GDM1 (cell line): ENCODE results near the gene ITK.
"Not testable (repeated sequence)": the region's sequence is repeated elsewhere in the genome, so short reads cannot be mapped to it uniquely, and the experiment has no call there.

Experiments
- DNase-seq: peaks from one replicate; lab custom pipeline; 2025; lab: John Stamatoyannopoulos, UW

Gene ITK

DNA sequence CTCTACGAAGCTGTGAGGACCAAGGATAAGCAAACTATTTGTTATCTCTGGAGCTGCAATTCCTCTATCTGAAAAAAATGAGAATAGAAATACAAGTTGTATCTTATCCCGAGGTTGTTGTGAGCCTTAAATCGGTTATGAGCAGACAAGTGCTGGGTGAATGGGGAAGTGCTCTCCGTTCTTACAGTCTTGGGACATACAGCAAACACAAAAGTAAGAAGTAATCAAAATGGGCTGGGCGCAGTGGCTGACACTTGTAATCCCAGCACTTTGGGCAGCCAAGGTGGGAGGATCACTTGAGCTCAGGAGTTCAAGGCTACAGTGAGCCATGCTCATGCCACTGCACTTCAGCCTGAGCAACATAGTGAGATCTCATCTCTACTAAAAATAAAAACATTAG lies 31.7 kb downstream of the ITK start:
- DNase-seq, result no peak

- no peak for DNase-seq
These were observed 33.0 kb downstream of the ITK start for GRCh38 chr5:157213527-157214243.

DNA sequence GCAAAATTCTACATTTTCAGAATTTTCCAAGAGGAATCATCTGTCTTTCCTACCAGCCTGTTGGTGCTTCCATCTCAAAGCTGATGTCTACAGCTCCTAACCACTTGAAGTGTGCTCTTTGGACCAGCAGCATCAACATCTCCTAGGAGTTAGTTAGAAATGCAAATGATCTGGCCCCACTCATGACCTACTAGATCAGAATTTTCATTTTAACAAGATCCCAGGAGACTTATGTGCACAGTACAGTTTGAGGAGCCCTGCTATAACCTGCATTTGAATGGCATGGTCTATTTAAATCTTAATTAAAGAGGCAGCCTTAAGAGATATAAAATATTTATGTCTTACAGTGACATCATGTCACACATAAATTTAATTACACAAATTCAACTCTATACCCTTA lies 33.8 kb downstream of the ITK start:
- no peak for DNase-seq

- DNase-seq, result no peak
These were observed 34.3 kb downstream of the ITK start for GRCh38 chr5:157214861-157215513.

- no peak for DNase-seq
These were observed 35.0 kb downstream of the ITK start for GRCh38 chr5:157215514-157216167.

DNA sequence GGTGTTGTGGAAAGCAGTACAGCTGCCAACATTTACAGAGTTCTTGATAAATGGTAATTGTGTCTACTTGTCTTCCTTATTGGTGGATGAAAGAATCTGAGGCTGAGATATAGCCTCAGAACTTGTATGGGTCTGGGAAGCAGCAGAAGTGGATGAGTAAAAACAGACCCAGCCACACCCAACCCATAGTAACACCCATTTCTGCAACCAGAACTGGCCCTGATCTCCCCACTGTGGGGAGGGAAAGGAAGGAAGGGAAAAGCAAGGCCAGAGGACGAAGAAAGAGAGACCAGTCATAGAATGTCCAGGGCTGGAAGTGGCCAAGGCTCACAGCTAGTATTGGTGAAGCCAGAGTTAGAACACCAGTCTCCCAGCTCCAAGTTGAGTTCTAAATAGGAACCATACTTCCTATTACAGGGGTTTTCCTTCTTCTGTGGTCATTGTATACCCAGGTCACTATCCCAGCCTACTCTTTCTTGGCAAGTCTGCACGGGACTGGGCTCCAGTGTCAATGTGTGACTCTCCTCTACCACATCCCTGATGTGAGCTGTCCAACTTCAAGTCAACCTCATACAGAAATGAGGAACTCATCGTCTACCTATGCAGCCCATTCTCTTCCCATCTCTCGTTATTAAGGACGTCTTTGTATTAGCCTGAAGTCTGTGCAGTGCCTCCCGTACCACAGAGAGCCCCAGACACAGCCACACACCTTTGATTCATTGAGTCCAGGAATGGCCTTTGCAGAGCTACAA lies 35.9 kb downstream of the ITK start:
- no peak for DNase-seq

- no peak for DNase-seq
These were observed 36.8 kb downstream of the ITK start for GRCh38 chr5:157217289-157218024.

- no peak for DNase-seq
These were observed 39.0 kb downstream of the ITK start for GRCh38 chr5:157219491-157220271.

- DNase-seq, result no peak
These were observed 41.3 kb downstream of the ITK start for GRCh38 chr5:157221959-157222358.

DNA sequence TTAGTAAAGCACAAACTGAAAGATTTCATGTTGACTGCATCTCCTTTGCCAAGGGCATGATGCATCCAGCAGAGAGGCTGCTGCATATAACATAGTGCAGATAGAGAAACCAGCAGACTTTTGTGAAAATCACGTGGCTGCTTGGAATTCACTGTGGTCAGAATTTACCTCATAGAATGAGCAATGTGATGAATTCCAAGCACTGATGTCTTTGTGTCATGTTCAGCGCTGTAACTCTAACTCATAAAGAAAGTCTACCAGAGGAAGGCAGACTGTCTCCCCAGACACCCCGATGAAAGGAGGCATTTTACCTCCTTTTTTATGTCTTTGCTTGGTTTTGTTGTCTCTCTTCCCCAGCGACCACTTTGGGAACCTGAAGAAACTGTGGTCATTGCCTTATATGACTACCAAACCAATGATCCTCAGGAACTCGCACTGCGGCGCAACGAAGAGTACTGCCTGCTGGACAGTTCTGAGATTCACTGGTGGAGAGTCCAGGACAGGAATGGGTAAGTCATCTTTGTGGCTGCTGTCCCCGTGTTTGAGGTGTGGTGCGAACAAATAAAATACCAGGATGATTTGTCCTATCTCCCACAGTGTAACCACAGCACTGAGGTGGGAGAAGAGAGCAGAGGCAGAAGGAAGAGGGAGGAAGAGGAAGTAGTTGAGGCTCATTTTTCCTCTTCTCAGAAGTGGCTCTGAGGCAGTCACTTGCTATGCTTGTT lies 42.0 kb downstream of the ITK start:
- DNase-seq, result no peak

DNA sequence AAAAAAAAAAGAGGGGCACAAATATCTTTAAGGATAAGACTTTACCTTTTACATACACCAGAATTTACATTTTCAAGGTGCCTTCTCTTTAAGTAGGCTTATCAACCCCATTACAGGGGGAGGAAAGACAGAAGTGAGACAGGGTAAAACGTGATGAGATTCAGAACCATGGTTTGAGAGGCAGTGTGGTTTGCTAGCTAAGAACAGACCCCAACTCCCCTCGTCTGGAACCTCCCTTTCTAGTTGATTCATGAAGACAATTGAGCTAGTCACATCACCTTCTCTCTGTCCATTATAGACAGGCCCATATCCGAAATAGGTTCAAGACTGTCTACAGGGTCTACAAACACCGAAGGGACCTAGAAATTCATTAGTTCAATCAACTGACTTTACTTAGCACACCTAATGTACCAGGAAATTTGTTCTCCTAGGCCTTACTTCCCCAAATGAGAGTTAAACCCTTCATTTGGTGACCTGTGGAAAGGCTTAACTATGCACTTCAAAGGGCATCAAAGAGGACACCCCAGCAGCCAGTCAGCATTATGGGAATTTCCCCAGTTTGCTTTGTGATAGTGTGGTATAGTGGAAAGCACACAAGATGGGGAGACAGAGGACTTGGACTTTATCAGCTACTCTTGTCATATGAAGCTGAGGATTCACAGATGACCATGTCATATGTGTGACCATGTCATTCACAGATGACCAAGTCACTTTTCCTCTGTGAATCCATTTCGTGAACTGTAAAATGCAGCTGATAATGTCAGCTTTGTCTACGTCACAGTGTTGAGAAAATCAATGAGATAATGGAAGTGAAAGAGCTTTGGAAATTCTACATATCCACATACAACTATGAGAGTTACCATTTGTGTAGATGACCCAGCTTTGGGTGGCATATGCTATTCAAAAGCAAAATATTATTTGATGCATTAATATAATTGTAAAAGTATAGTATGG lies 45.1 kb downstream of the ITK start:
- no peak for DNase-seq

DNA sequence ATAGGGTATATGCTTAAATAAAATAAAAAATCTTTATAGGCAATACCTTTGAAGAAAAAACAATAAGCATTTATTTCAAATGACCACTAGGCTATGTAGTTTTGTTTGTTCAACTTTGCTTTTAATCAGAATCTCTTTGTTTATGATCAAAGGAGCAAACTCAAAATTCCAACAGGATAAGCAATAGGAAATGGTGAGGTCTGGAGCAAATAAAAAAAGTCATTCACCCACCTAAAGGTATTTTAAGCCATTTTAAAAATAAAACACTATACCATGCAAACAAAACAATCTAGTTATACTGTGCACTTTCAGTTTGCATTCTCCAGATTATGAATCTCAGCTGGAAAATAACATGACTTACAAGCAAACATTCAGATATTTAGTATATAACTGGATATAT lies 50.0 kb downstream of the ITK start:
- no peak for DNase-seq

- no peak for DNase-seq
These were observed 52.1 kb downstream of the ITK start for GRCh38 chr5:157232706-157233105.

GRCh38 chr5:157233515-157233914 lies 52.9 kb downstream of the ITK start:
- DNase-seq, result no peak

- DNase-seq, result no peak
These were observed 55.8 kb downstream of the ITK start for GRCh38 chr5:157236423-157236822.

- DNase-seq, result no peak
These were observed 60.8 kb downstream of the ITK start for GRCh38 chr5:157241483-157241882.

DNA sequence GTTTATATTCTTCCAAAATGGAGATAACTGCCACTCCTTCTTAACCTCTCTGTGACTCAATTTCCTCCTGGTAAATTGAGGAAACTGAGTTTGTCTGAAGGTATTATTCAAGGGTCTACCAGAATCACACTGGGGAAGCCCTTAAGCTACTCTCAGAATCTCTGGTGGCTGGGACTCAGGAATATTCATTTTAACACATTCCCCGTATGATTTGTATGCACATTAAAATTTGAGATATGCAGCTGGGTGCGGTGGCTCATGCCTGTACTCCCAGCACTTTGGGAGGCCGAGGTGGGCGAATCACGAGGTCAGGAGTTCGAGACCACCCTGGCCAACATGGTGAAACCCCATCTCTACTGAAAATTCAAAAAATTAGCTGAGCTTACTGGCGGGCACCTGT lies 64.1 kb downstream of the ITK start:
- not testable (repeated sequence) for DNase-seq

DNA sequence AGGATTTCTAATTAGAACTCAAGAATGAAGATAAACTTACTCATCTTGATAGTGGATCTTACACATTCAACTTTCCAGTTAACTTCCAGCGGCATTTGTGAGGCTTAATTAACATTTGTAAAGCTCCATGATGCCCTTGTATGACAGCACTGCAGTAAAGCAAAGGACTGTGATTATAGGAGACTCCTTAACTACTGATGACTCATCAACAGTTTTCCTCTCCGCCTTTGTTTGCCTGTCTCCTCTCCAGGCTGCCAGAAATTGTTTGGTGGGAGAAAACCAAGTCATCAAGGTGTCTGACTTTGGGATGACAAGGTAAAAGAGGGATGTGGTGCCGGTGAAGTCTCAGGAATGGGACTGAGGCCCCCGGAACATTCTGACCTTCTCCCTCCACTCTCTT lies 64.8 kb downstream of the ITK start:
- no peak for DNase-seq

GRCh38 chr5:157245886-157246285 lies 65.2 kb downstream of the ITK start:
- DNase-seq, result no peak
